G401 (cell line): ENCODE data around the gene EXOSC3. TPM values are rescaled to one million over a fixed set of nuclear protein-coding genes. Genes with fewer than 3 reads are reported as not detected.
"Not testable (repeated sequence)": the region's sequence is repeated elsewhere in the genome, so short reads cannot be mapped to it uniquely, and the experiment has no call there.

Experiments
- DNase-seq: peaks from one replicate; pipeline ENCODE4 v3.0.0-alpha.2; 2015; ENCODE audit warnings: low spot score
- in situ Hi-C: cut with HindIII; loops from 2 replicates; pipeline ENCODE4 v1.10.0; 2016; ENCODE audit warnings: low sequenced_read_pairs, mixed read lengths
- total RNA-seq: library from RNA; depleted of rRNA; stranded (reverse); fragments of >200 nt; shearing (Covaris generic); gene quantifications from 2 replicates; pipeline ENCODE4 v1.2.3, GENCODE V29; 2014; rRNA removed

Gene EXOSC3
- total RNA-seq = 65.3 and 86.5 TPM in 2 replicates

- peak; percentile 95 for DNase-seq
Observed at GRCh38 chr9:37784616-37785483, at the start of gene EXOSC3. Gene EXOSC3, minus strand, starts transcription at chr9:37785064. Its CDS starts 20 bp downstream, at chr9:37785044.

GRCh38 chr9:37827483-37828165 lies 42.8 kb upstream of the EXOSC3 start:
- in situ Hi-C loops = no loop called here
- DNase-seq = peak; percentile 4

More at GRCh38 chr9:37784616-37785483, at the start of gene EXOSC3:
- in situ Hi-C loops = no loop called here

- in situ Hi-C loops, DNase-seq: not testable (repeated sequence)
Observed at GRCh38 chr9:37825174-37825573, 40.3 kb upstream of the EXOSC3 start.

GRCh38 chr9:37820142-37820541 lies 35.3 kb upstream of the EXOSC3 start:
- in situ Hi-C loops = no loop called here
- no peak for DNase-seq

- in situ Hi-C loops = no loop called here
Observed at GRCh38 chr9:37818849-37819248, 34.0 kb upstream of the EXOSC3 start.

GRCh38 chr9:37812773-37813379 lies 28.0 kb upstream of the EXOSC3 start:
- no peak for DNase-seq
- in situ Hi-C loops = no loop called here

More at GRCh38 chr9:37818849-37819248, 34.0 kb upstream of the EXOSC3 start:
- DNase-seq = no peak

GRCh38 chr9:37811906-37812476 lies 27.1 kb upstream of the EXOSC3 start:
- in situ Hi-C loops = no loop called here
- DNase-seq = no peak

- DNase-seq, in situ Hi-C loops: not testable (repeated sequence)
Observed at GRCh38 chr9:37809676-37810075, 24.8 kb upstream of the EXOSC3 start.

GRCh38 chr9:37806271-37806670 lies 21.4 kb upstream of the EXOSC3 start:
- no peak for DNase-seq
- in situ Hi-C loops = no loop called here

- in situ Hi-C loops = no loop called here
- DNase-seq = no peak
Observed at GRCh38 chr9:37801959-37802711, 17.3 kb upstream of the EXOSC3 start.

- no peak for DNase-seq
- in situ Hi-C loops = no loop called here
Observed at GRCh38 chr9:37801287-37801850, 16.5 kb upstream of the EXOSC3 start.

- peak; percentile 79 for DNase-seq
- in situ Hi-C loops = no loop called here
Observed at GRCh38 chr9:37800631-37801286, 15.9 kb upstream of the EXOSC3 start, which contains the start of gene DCAF10. Gene DCAF10, plus strand, starts transcription at chr9:37800797. Its CDS starts 70 bp downstream, at chr9:37800867.

GRCh38 chr9:37798677-37799076 lies 13.8 kb upstream of the EXOSC3 start:
- DNase-seq = no peak
- in situ Hi-C loops = no loop called here

- in situ Hi-C loops = no loop called here
- no peak for DNase-seq
Observed at GRCh38 chr9:37796232-37796631, 11.4 kb upstream of the EXOSC3 start.

GRCh38 chr9:37792122-37792521 lies 7.3 kb upstream of the EXOSC3 start:
- no peak for DNase-seq
- in situ Hi-C loops = no loop called here

GRCh38 chr9:37790096-37790495 lies 5.2 kb upstream of the EXOSC3 start:
- in situ Hi-C loops = no loop called here

GRCh38 chr9:37788332-37788731 lies 3.5 kb upstream of the EXOSC3 start:
- no peak for DNase-seq
- in situ Hi-C loops = no loop called here

More at GRCh38 chr9:37790096-37790495, 5.2 kb upstream of the EXOSC3 start:
- DNase-seq = no peak

GRCh38 chr9:37787059-37787458 lies 2.2 kb upstream of the EXOSC3 start:
- in situ Hi-C loops = no loop called here
- DNase-seq = no peak
